Measurements from ENCODE around the gene WIPF2.
"Not testable (repeated sequence)": the region's sequence is repeated elsewhere in the genome, so short reads cannot be mapped to it uniquely, and the experiment has no call there.

The WIPF2 gene

DNA sequence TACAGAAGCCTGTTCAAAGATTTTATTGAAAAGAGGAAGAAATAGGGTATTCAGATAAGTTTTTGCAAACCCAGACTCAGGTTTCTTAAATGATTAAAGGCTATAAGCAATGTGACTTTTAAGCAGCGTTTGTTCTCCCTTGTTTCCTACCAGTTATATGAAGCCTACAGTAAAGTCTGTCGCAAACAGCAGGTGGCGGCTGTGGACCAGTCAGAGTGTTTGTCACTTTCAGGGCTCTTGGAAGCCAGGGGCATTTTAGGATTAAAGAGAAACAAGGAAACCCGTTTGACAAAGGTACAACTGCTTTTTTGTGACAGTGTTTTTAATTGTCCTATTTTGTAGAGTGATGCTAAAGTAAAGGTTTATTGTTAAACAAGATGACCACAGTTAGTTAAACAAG is 82.2 kb downstream of the WIPF2 start:
- no peak for DNase-seq

DNA sequence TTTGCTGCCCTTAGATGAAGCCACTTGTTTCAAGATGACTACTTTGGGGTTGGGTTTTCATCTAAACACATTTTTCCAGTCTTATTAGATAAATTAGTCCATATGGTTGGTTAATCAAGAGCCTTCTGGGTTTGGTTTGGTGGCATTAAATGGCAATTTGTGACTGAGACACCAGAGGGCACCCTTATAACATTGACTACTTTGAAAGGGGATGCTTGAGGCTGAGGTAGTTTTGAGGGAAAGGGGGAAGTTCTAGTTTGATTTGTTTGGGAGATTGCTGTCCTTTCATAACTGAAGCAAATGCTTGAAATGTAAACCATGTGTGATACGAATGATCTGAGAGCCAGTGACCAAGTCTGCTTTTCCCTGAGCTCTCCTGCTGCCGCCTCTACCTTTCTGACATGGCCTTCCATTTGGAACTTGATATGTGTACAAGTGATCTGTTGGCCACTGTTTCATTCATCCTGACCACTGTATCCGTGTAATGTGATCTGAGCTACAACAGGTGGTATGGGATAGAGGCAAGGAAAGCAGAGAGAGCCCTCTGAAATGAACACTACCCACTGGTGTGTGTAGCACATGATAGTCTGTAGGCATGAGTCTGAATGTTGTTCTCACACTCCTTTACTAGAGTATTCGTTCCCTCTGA is 84.0 kb downstream of the WIPF2 start:
- peak; percentile 82 for DNase-seq

DNA sequence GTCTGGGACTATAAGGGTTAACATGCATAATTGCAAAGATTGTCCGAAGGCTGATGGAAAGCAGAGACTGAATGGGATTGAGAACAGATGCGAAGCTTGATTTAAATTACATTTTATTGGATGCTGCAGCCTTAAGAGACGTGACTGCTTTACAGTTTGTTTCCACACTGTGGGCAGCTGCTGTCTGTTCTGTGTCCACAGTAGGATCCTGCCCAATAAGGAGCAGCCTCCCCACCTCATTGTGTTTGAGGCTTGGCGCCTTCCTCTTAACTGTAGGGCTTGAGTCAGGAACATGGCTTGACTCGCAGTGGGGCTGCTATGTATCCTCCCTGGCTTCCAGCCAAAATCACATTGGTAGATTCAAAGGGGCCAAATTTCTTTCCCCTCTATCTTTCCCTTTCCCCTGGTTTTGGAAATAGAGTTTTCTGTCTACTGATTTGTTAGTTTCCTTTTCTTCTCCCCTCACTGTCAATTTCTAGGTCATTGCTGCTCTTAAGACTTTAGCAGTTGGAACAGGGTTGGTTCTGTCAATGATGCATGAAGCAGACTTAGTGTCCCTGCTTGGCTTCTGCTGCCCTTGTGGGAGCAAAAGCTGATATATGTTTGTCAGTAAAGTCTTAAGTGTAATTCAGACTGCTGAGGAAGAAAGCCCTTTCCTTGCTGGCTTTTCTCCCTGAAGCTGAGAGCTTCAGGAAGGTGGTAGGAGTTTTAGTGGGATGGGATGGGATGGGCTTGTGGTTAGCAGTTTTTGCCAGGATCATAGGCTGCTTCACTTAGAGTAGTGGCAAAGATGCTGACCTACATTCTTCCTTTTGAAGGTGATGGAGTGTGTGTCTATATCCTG is 84.8 kb downstream of the WIPF2 start:
- DNase-seq: no peak

- not testable (repeated sequence) for DNase-seq
Measured at GRCh38 chr17:40304552-40304863, 85.4 kb downstream of the WIPF2 start.

DNA sequence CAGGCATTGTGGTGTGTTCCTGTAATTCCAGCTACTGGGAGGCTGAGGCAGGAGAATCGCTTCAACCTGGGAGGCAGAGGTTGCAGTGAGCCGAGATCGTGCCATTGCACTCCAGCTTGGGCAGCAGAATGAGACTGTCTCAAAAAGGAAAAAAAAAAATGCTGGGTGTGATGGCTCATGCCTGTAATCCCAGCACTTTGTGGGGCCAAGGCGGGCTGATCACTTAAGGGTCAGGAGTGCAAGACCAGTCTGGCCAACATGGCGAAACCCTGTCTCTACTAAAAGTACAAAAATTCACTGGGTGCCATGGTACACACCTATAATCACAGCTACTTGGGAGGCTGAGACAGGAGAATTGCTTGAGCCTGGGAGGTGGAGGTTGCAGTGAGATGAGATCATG is 85.8 kb downstream of the WIPF2 start:
- not testable (repeated sequence) for DNase-seq

DNA sequence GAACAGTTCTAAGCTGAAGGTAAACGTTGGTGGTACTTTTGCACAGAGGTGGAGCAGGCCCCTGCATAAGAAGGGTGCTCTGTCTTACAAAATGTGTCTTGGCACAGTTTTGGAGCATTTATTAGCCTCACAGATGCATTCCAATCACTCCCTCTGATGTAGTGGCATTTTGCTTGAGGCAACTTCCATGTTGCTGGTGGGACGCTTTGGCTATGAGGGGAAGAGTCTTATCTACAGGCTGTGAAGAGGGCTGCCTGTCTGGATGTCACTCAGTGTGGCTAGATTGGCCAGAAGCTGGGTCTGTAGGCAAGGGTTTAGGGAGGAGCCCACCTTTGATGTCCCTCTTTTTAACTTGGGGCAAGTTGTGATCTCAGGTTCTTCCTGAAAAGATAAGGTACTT is 87.3 kb downstream of the WIPF2 start:
- DNase-seq: no peak

DNA sequence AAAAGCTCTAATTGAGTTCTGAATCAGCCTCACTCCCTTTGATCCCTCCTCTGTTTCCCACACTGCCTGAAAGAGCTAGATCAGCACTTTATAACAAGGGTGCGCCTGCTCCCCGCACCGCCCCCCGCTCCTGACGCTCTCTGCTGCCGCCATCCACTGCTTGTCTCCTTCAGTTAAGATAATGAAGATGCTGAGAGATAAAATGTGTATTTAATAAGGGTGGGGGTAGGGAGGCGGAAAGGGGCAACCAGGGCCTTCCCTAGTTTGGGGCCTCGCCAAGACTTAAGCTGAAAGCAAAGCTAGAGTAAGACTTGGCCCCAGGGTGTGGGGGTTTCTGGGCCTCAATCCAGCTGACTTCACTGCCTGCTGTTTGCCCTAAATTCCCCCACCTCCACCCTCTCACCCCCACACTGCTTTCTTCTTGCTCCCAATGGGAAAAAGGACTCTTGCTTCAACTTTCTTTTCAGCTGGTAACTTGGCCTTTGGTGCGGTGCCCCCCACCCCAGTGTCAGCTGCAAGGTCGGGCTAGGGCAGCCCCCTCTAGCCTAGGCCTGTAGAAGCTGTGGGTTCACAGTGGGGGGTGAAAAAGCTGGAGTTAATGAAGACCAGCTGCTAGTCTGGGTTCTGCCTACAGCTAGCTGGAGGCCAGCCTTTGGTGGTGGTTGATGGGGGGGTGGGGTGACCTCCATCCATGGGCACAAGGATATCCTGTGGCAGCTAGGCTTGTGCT is 88.1 kb downstream of the WIPF2 start:
- peak; percentile 56 for DNase-seq

GRCh38 chr17:40307740-40308239 is 88.7 kb downstream of the WIPF2 start:
- peak; percentile 83 for DNase-seq

GRCh38 chr17:40309031-40309948 is 90.2 kb downstream of the WIPF2 start, which contains the start of gene RARA:
TSS of gene RARA (plus strand) at chr17:40309180. CDS start at chr17:40331219, 22,039 bp downstream.
- peak; percentile 35 for DNase-seq

DNA sequence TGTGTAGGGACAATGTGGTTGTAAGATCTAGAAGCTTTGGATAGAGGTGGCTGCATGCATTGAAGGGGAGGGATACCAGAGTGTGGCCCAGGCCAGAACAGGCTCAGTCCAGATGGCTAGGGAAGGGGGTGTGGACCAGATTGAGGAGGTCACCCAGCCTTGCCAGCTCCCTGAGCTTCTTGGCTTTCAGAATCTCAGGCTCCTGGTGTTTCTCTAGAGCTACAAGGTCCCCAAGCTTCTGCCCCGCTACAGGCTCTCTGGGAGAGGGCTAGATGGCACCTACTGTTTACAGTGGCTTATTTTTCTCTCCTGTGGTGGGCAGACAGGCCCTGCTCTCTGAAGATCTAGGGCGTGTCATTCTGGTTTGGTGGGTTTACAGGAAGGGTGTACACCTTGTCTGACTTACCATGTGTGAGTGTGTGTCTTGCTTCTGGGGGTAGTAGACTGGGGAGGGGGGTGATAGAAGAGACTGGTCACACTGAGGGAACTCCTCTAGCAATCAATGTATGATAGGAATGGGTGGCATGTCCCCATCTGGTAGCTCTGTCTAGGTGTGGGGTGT is 90.9 kb downstream of the WIPF2 start:
- DNase-seq: no peak

GRCh38 chr17:40310882-40311391 is 91.8 kb downstream of the WIPF2 start:
- DNase-seq: no peak

GRCh38 chr17:40311575-40311974 is 92.5 kb downstream of the WIPF2 start:
- DNase-seq: no peak

- no peak for DNase-seq
Measured at GRCh38 chr17:40312131-40312731, 93.1 kb downstream of the WIPF2 start.

- no peak for DNase-seq
Measured at GRCh38 chr17:40312893-40313667, 94.0 kb downstream of the WIPF2 start.

- peak; percentile 93 for DNase-seq
Measured at GRCh38 chr17:40313668-40314583, 94.8 kb downstream of the WIPF2 start.

- DNase-seq: peak; percentile 85
Measured at GRCh38 chr17:40314584-40314956, 95.5 kb downstream of the WIPF2 start.

DNA sequence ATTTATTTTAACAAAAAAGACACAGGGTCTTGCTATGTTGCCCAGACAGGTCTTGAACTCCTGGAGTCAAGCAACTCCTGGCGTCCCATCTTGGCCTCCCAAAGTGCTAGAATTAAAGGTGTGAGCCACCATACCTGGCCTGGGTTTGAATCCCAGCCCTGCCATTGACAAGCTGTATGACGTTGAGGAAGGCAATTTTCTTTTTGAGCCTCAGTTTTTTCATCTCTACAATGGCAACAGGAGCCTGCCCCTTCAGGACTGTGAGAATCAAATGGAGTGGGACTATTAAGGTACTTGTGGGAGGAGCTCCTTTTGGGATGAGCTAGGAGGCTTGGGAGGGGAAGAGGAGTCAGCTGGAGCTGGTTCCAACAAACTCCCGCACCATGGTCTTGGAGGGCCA is 96.1 kb downstream of the WIPF2 start:
- no peak for DNase-seq

DNA sequence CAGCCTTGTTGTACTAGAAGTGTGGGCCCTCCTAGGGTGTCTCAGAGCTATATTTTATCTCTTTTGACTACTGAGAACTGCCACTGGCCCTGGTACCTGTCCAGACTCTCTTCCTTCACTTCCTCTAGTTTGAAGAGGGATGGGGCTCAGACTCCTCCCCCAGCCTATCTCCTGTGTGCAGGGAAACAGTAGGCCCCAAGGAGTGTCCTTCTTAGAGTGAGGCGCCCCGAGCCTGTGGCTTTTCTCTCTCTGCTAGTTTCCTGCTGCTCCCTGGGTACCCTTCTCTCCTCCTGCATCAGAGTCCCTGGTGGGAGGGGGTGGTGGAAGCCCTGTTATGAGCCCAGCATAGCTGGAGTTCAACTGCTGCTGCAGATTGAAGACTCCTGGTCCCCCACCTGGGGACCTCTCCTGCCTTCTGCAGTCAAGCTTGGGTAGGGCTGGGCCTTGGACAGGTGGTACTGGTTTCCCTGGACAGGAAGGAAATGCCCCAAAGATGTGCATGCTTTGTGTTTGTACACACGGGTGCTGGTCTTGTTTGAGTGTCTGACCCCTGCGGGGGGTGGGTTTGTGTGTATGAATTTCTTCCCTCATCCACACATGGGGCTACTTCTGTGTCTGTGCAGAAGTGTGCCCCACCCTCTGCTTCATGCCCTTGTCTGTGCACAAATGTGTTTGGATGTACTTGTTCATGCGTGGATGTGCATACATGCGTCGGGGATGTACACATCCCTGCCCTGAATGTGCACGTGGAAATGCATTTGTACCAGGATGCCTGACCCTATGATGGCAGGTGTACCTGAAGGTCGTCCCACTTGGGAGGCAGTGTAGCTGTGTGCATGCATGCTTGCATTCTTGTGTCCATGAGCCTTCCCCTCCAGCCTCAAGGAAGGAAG is 96.8 kb downstream of the WIPF2 start:
- DNase-seq: peak; percentile 46

Data from NCI-H510A treated with DMSO at 0.1 percent for 48 hours (cell line).